GM12875 (cell line): ENCODE results near the gene SMS.

Experiments used
- H3K4me3 ChIP-seq: one replicate; pipeline ENCODE4 v1.5.1; 2011; ENCODE audit warnings: low read depth, low read length, control low read depth
- CTCF ChIP-seq: IDR thresholded peaks from 2 replicates; pipeline ENCODE4 v1.5.1; 2011; ENCODE audit warnings: low read depth, mild to moderate bottlenecking, control low read depth, inconsistent platforms, low read length, moderate library complexity, borderline replicate concordance; ENCODE audit not compliant: insufficient read depth

SMS gene

GRCh38 chrX:21926116-21926515 lies 14.4 kb upstream of the SMS start:
- no peak overlapping the region for H3K4me3 ChIP-seq
- TF ChIP-seq CTCF, result no peak

- no peak overlapping the region for H3K4me3 ChIP-seq
- no peak for TF ChIP-seq CTCF
These were observed 13.8 kb upstream of the SMS start for GRCh38 chrX:21926527-21927278.

- TF ChIP-seq CTCF, result no peak
- H3K4me3 ChIP-seq, result no peak overlapping the region
These were observed 11.3 kb upstream of the SMS start for GRCh38 chrX:21929209-21929608.

GRCh38 chrX:21930986-21931385 lies 9.5 kb upstream of the SMS start:
- H3K4me3 ChIP-seq, result no peak overlapping the region
- TF ChIP-seq CTCF, result no peak

- no peak overlapping the region for H3K4me3 ChIP-seq
- no peak for TF ChIP-seq CTCF
These were observed 8.1 kb upstream of the SMS start for GRCh38 chrX:21932292-21933002.

- no peak overlapping the region for H3K4me3 ChIP-seq
- TF ChIP-seq CTCF, result no peak
These were observed 7.4 kb upstream of the SMS start for GRCh38 chrX:21933077-21933476.

- H3K4me3 ChIP-seq, result no peak overlapping the region
- TF ChIP-seq CTCF, result no peak
These were observed 6.1 kb upstream of the SMS start for GRCh38 chrX:21934414-21934813.
